GM21515 (cell line): ENCODE results near the gene TOM1.

Experiments
- ATAC-seq: cut with Tn5 transposase; IDR thresholded peaks from one replicate; pipeline ENCODE4 v1.9.1; 2021; ENCODE audit not compliant: unreplicated experiment

The TOM1 gene

GRCh38 chr22:35306350-35306967, 6.8 kb downstream of the TOM1 start:
- ATAC-seq, result no peak

GRCh38 chr22:35307372-35307771, 7.7 kb downstream of the TOM1 start:
- ATAC-seq, result no peak

GRCh38 chr22:35307892-35308291, 8.2 kb downstream of the TOM1 start:
- ATAC-seq, result no peak

DNA sequence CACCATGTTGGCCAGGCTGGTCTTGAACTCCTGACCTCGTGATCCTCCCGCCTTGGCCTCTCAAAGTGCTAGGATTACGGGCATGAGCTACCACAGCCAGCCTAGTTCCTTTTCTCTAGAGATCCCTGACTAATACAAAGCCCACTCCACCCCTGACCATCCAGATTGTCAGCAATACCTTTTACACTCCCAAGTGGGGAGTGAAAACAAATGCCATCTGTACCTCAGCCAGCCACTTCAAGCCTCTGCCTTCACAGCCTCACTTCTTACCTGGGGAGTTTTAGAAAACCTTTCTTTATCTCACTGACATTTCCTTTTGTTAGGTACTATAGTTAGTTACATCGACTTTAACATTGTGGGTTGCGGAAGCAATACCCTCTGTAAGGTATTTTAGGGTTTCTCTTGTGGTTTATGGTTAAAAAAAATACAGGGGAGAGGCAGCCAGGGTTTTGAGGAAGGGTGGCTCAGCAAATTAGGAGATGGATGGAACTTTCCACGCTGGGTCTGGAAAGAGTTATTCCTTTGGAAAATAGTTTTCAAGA, 8.9 kb downstream of the TOM1 start:
- peak; percentile 42 for ATAC-seq

DNA sequence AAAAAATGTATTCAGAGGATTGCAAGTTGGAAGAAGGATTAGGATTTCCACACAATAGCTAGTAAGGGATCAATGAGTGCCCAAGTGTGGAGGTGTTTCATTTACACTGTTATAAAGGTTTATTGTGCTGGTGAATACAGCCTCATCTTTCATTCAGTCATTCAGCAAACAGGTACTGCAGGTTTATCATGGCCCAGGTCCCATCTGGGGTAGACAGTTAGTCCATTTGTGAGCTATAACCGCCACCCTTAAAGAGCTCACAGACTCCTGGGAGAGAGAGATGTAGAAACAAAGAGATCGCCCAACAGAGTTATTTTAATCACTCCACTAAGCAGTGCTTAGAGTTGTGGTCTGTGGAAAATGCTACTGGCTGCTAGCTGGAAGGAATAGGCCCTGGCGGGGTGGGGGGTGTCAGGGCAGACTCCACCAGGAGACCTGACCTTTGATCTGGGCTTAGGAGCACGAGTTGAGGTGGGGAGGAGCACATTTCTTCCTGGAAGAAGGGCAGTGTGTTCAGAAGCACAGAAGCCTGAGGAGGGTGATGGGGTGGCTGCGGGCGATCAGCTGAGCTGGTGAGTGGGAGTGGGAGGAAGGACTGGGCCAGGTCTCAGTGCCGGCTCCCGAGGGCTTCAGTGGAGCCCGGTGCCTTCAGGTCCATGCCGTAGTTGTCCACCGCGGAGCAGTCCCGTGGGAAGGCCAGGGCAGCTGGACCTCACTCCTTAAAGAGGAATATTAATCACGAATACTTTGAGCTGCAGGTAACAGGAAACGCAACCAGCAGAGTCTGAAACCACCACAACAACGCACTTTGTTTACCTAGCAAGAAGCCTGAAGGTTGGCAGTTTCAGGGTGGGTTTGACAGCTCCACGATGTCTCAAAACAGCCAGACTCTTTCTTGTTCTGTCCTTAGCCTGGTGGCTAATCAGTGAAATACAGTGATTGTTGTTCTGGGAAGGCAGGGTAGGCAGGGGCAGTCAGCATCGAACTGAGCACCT, 11.2 kb downstream of the TOM1 start:
- ATAC-seq, result no peak

GRCh38 chr22:35311551-35311999, 11.9 kb downstream of the TOM1 start:
- ATAC-seq, result no peak

- ATAC-seq, result no peak
These were observed 12.7 kb downstream of the TOM1 start for GRCh38 chr22:35312198-35313059.

GRCh38 chr22:35313311-35314121, 13.8 kb downstream of the TOM1 start:
- no peak for ATAC-seq

GRCh38 chr22:35314161-35314942, 14.7 kb downstream of the TOM1 start:
- no peak for ATAC-seq

DNA sequence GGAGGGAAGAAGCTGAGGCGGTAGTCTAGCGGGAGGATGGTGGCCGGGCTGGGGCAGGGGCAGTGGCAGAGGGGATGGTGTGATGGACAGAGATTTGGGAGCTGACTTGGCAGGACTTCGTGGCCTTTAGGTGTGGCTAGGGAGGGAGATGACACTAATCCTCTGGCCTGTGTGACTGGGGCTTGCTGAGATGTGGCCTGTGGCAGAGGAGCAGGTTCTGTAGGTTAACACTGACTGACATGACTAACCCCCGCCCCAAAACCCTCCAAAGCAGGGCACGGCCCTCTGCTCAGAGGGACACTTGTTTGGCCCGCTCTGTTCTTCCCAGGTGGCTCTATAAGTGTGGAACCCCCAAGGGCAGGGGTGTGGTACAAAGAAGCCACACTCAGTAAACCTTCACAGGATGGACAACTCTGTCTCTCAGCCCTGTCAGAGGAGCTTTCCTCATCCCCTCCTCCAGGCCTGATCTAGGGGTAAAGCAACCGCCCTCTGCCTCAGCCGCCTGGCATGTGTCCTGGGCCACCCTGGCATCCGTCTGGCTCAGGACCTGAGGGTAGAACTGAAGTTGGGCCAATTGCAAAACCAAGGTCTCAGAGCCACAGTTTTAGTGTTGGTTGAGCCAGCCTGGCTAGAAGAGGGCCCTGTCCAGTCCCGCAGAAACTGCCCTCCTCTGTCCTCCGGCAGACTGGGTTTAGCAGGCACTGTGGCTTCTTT, 15.6 kb downstream of the TOM1 start:
- no peak for ATAC-seq

- ATAC-seq, result no peak
These were observed 16.4 kb downstream of the TOM1 start for GRCh38 chr22:35315855-35316745.

- ATAC-seq, result no peak
These were observed 17.1 kb downstream of the TOM1 start for GRCh38 chr22:35316751-35317150.

DNA sequence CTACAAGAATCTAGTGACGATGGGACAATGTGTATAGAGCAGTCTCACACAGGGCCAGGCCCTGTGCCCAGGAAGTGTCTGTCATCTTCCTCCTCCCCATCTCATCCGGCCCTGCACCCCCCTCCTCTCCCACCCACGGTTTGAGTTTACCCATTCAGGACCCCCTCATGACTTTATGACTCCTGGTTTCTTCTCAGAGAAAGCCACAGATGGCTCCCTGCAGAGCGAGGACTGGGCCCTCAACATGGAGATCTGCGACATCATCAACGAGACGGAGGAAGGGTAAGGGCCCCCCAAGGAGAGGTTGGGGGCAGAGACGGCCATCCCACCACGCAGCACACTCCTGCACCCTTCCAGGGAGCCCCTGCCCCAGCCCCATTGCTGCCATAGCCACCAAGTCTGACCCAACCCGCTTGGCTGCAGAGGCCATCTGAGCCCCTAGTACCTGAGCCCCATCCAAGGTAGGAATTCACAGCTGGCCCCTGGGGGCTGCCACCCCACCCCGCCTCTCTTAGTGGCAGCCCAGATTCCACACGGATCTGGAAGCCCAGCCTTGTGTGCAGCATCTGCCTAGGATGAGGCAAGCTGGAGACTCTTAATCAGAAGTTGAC, 18.1 kb downstream of the TOM1 start:
- no peak for ATAC-seq

GRCh38 chr22:35318346-35319215, 18.9 kb downstream of the TOM1 start:
- no peak for ATAC-seq

DNA sequence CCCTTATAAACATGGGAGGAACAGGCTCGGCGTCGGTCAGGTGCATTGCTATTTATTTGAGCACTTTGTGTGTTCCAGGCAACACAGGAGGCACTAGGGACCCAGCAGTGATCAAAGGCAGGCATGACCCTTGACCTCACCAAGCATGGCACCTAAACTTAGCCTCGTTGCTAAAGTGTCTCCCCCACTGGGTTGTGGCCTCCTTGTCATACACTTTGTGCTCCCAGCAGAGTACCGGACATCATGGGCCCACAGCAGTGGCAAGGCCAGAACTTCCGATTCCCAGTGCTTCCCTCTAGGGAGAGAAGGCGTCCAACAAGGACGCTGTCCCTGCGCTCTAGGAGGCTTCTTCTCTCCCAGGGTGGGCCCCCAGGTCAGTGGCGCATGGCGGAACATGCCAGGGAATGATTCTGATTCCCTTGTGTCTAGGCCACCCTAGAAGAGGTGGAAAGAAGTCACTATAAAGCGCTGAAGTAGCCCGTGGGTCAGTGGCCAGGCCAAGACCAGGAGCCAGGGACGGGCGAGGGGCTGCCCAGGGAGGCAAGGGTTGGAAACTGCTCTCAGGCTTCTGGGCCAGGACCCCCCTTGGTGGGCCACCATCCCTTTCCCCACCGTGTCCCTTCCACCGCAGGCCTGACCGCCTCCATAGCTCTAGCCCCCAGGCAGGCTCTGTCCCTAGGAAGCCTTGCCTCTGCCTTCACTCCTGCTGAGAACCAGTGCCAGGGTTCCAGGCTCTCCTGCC, 19.7 kb downstream of the TOM1 start:
- no peak for ATAC-seq

DNA sequence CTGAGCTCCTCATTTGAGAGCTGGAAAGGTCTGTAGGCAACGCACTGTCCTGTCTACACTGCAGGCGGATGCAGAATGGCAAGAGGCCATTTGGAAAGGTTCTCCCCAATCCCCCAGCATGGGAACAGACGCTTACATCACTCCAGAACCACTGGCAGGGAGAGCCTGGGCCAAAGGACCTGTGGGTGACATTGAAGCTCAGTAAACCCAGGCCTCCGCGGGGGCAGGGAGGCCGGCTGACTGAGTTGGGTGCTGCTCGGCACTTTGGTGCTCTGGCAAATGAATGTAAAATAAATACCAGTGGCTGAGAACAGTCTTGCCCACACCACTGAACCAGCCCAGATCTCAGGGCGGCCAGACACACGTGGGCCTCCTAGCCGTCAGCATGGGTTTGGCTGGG, 22.4 kb downstream of the TOM1 start:
- no peak for ATAC-seq
